ENCODE measurements around the gene MACF1.
A peak's percentile ranks its signal among the peaks of the same experiment; 100 is the strongest.
"Not testable (repeated sequence)": the region's sequence is repeated elsewhere in the genome, so short reads cannot be mapped to it uniquely, and the experiment has no call there.

The MACF1 gene

GRCh38 chr1:39525366-39526165 lies 321.1 kb downstream of the MACF1 start:
- peak; percentile 75 for DNase-seq

DNA sequence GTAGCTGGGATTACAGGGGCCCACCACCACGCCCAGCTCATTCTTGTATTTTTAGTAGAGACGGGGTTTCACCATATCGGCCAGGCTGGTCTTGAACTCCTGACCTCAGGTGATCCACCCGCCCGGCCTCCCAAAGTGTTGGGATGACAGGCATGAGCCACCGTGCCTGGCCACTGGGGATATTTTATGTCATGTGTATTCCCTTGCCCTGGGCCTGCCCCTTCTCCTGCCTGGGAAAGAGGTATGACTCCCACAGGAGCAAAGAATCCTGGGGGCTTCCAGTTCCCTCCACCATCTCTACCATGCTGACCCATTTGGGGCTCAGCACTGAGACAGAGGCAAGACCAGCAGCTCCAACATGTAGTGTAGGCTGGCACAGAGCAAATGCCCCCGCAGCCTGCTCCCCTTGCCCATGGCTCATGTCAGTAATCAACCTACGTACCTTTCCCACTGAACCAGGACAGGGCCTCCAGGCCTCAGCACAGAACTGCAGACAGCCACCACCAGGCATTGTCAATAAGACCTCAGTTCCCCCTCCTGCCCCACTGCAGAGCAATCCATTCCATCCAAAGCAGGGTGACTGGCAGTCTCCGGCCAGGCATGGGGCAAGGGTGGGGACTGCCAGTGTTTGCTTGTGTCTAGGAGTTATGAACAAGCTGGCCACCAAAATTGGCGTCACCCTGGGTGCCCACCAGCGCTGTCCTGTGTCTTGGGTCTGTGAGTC lies 322.1 kb downstream of the MACF1 start:
- no peak for DNase-seq

DNA sequence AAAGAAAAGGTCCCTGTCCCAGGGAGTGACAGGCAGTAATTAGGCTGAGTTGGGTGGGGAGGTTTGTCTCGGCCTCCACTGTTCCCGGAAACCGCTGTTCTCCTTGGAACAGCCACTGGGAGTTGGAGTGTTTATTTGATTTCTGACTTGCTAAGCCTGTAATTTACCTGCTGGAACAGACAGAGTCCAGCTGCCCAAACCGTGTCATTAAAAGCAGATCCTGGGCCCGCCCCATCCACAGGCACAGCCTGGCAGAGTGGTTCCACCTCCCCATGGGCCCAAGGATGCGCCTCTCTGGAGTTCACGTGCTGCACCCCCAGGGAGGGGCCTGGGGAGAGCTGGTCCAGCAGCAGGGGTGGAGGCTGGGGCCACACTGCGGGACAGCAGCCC lies 322.7 kb downstream of the MACF1 start:
- DNase-seq: not testable (repeated sequence)

- no peak for DNase-seq
These were observed 323.6 kb downstream of the MACF1 start for GRCh38 chr1:39528082-39528481.

GRCh38 chr1:39529901-39530535 lies 325.5 kb downstream of the MACF1 start:
- no peak for DNase-seq

DNA sequence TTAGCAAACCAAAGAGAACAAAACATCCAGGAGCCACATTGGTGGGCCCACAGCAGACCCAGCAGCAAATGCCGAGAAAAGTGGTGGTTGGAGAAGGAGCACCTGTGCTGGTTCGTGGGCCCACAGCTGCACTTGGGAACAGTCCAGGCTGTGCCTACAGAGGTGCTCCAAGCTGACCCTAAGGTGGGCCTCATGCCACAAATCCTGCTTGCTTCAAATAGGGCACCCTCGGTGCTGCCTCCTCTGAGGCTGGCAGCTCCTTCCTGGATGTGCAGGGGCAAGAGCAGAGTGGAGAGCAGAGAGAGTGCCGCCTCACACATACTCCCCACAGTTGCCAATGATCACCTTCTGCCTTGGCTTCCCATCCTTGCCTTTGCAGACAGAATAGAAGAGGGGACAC lies 327.0 kb downstream of the MACF1 start:
- no peak for DNase-seq

GRCh38 chr1:39533442-39533841 lies 328.9 kb downstream of the MACF1 start:
- no peak for DNase-seq

Measured in islet precursor cell (in vitro differentiated cells).